OCI-LY7 (cell line): ENCODE data around the gene HES1.

Experiments
- CTCF ChIP-seq: fragments of 200-600 bp; sonication (generic); conservative IDR thresholded peaks from 2 replicates; pipeline ENCODE4 v1.5.1; 2014; ENCODE audit warnings: mild to moderate bottlenecking, antibody characterized with exemption, low read length, moderate library complexity, mixed read lengths
- EZH2phosphoT487 ChIP-seq: fragments of 200-600 bp; sonication (generic); IDR thresholded peaks from 2 replicates; pipeline ENCODE4 v1.6.1; 2018; ENCODE audit warnings: low read depth, borderline replicate concordance, mild to moderate bottlenecking, mixed run types, antibody characterized with exemption, low read length, moderate library complexity, mixed read lengths

- no peak for TF ChIP-seq CTCF
- no peak for TF ChIP-seq EZH2phosphoT487
Observed at GRCh38 chr3:194142156-194142910, 6.4 kb downstream of the HES1 start.
